GM06990 (cell line): ENCODE measurements around the gene ATG14.

ENCODE experiments used
- DNase-seq: peaks from one replicate; pipeline ENCODE4 v3.0.0-alpha.2; 2011; ENCODE audit not compliant: insufficient read length; ENCODE audit errors: extremely low read depth
- H3K27me3 ChIP-seq: replicated peaks from 2 replicates; pipeline ENCODE4 v1.6.0; 2011; ENCODE audit warnings: low read length; ENCODE audit not compliant: control insufficient read depth, insufficient read depth
- H3K36me3 ChIP-seq: 2 replicates; pipeline ENCODE4 v1.5.1; 2011; ENCODE audit warnings: low read length; ENCODE audit not compliant: control insufficient read depth, insufficient read depth
- H3K4me3 ChIP-seq: replicated peaks from 2 replicates; pipeline ENCODE4 v1.5.1; 2011; ENCODE audit warnings: low read depth, mild to moderate bottlenecking, control low read depth, low read length
- CTCF ChIP-seq: IDR thresholded peaks from 2 replicates; pipeline ENCODE4 v1.5.1; 2011; ENCODE audit warnings: low read length, control low read depth, mild to moderate bottlenecking, inconsistent platforms; ENCODE audit not compliant: insufficient read depth, poor library complexity, severe bottlenecking

Gene ATG14

GRCh38 chr14:55340482-55340881, 71.1 kb downstream of the ATG14 start:
- H3K4me3 ChIP-seq: no peak overlapping the region
- H3K27me3 ChIP-seq: no peaks in the 10 kb centered on the region
- H3K36me3 ChIP-seq: no peaks in the 10 kb centered on the region
- no peak for TF ChIP-seq CTCF
- no peak for DNase-seq

- H3K36me3 ChIP-seq: no peaks in the 10 kb centered on the region
- H3K4me3 ChIP-seq: no peak overlapping the region
- no peaks in the 10 kb centered on the region for H3K27me3 ChIP-seq
- no peak for TF ChIP-seq CTCF
- no peak for DNase-seq
Observed at GRCh38 chr14:55339770-55340169, 71.9 kb downstream of the ATG14 start.

GRCh38 chr14:55336691-55337090, 74.9 kb downstream of the ATG14 start:
- Histone ChIP-seq H3K36me3 (no peaks in the 10 kb centered on the region), H3K27me3 (no peaks in the 10 kb centered on the region), H3K4me3 (no peak overlapping the region)
- no peak for DNase-seq
- no peak for TF ChIP-seq CTCF

GRCh38 chr14:55336162-55336561, 75.5 kb downstream of the ATG14 start:
- H3K36me3 ChIP-seq: no peaks in the 10 kb centered on the region
- TF ChIP-seq CTCF: no peak
- no peak for DNase-seq
- H3K27me3 ChIP-seq: no peaks in the 10 kb centered on the region
- no peak overlapping the region for H3K4me3 ChIP-seq

- no peaks in the 10 kb centered on the region for H3K27me3 ChIP-seq
- TF ChIP-seq CTCF: no peak
- no peaks in the 10 kb centered on the region for H3K36me3 ChIP-seq
- DNase-seq: no peak
- no peak overlapping the region for H3K4me3 ChIP-seq
Observed at GRCh38 chr14:55333711-55334485, 77.7 kb downstream of the ATG14 start.
